Measurements from ENCODE around the gene SLC5A10. TPM values are rescaled to one million over a fixed set of nuclear protein-coding genes. Genes with fewer than 3 reads are reported as not detected.
A peak's percentile ranks its signal among the peaks of the same experiment; 100 is the strongest.
"Not testable (repeated sequence)": the region's sequence is repeated elsewhere in the genome, so short reads cannot be mapped to it uniquely, and the experiment has no call there.

The SLC5A10 gene
- total RNA-seq (not detected), total RNA-seq (0 reads per million in 2 donors)

- DNase-seq: no peak
- Mint-ChIP-seq H3K4me3 (no peak within 1 kb of the TSS), H3K36me3 (ENCODE audit: low read depth) (no peaks in the 10 kb centered on the region), H3K4me1 (peaks cover 24% of the 10 kb centered on the region), H3K27ac (no peak within 1 kb of the TSS), H3K27me3 (peaks cover 10% of the 10 kb centered on the region)
- H3K9me3 ChIP-seq (ENCODE audit: control insufficient read depth, low read length, poor library complexity, severe bottlenecking): no peaks in the 10 kb centered on the region
- no peak for ATAC-seq
Observed at GRCh38 chr17:18951941-18952842, at the start of gene SLC5A10. Gene SLC5A10 (plus strand): TSS chr17:18952165. CDS start chr17:18952206, 41 bp downstream.

DNA sequence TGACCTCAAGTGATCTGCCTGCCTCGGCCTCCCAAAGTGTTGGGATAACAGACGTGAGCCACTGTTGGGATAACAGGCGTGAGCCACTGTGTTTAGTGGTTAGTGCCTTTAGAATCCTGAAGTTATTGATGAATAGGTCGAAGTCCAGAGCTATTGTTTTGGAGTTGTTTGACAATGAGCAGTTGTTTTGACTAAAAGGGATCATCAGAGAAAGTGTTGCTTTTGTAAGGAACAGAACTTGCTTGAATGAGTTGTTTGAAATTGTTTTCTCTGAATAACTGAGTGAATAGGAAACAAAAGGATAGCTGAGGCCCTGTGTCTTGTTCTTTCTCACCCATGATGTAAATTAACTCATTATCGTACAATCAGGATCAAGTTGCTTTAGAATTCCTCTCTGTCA is 47.5 kb upstream of the SLC5A10 start:
- H3K4me1 Mint-ChIP-seq: peaks cover 26% of the 10 kb centered on the region
- ATAC-seq (no peak), DNase-seq (no peak)
- H3K27me3 Mint-ChIP-seq: no peaks in the 10 kb centered on the region
- H3K4me3 Mint-ChIP-seq: no peak overlapping the region
- H3K27ac Mint-ChIP-seq: no peak overlapping the region
- peaks cover 2% of the 10 kb centered on the region for H3K36me3 Mint-ChIP-seq (ENCODE audit: low read depth)
- H3K9me3 ChIP-seq (ENCODE audit: control insufficient read depth, low read length, poor library complexity, severe bottlenecking): no peaks in the 10 kb centered on the region

DNA sequence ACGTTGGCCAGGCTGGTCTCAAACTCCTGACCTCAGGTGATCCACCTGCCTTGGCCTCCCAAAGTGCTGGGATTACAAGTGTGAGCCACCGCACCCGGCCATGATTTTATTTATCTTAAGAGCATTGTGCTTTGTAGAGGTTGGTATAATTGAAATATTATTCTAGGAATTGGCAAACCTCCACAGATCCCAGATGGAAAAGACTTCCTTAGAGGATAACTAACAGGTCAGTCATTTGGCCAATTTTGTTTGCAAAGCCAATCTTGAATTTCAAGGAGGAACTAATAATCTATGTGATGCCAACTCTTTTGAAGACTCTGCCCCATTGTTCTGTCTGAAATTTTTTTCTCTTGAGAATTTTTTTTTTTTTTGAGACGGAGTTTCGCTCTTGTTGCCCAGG is 46.7 kb upstream of the SLC5A10 start:
- no peaks in the 10 kb centered on the region for H3K27me3 Mint-ChIP-seq
- no peak overlapping the region for H3K4me3 Mint-ChIP-seq
- no peak overlapping the region for H3K27ac Mint-ChIP-seq
- no peaks in the 10 kb centered on the region for H3K9me3 ChIP-seq (ENCODE audit: control insufficient read depth, low read length, poor library complexity, severe bottlenecking)
- H3K36me3 Mint-ChIP-seq (ENCODE audit: low read depth): peaks cover under 1% of the 10 kb centered on the region
- no peak for DNase-seq
- ATAC-seq: no peak
- peaks cover 24% of the 10 kb centered on the region for H3K4me1 Mint-ChIP-seq

- H3K4me1 Mint-ChIP-seq: no peaks in the 10 kb centered on the region
- no peak for ATAC-seq
Observed at GRCh38 chr17:18910326-18910725, 41.6 kb upstream of the SLC5A10 start.

GRCh38 chr17:18910881-18911280 is 41.1 kb upstream of the SLC5A10 start:
- peaks cover 6% of the 10 kb centered on the region for H3K36me3 Mint-ChIP-seq (ENCODE audit: low read depth)

More at GRCh38 chr17:18910326-18910725, 41.6 kb upstream of the SLC5A10 start:
- H3K27me3 Mint-ChIP-seq: no peaks in the 10 kb centered on the region
- H3K4me3 Mint-ChIP-seq: no peak overlapping the region
- H3K27ac Mint-ChIP-seq: no peak overlapping the region
- no peaks in the 10 kb centered on the region for H3K9me3 ChIP-seq (ENCODE audit: control insufficient read depth, low read length, poor library complexity, severe bottlenecking)
- DNase-seq: no peak
- H3K36me3 Mint-ChIP-seq (ENCODE audit: low read depth): peaks cover 4% of the 10 kb centered on the region

GRCh38 chr17:18916816-18917500 is 35.0 kb upstream of the SLC5A10 start:
- no peak for ATAC-seq
- Mint-ChIP-seq H3K36me3 (ENCODE audit: low read depth) (peaks cover 10% of the 10 kb centered on the region), H3K27me3 (no peaks in the 10 kb centered on the region), H3K4me1 (peaks cover 37% of the 10 kb centered on the region), H3K27ac (peak overlapping the region; percentile 47), H3K4me3 (no peak overlapping the region)
- no peak for DNase-seq
- H3K9me3 ChIP-seq (ENCODE audit: control insufficient read depth, low read length, poor library complexity, severe bottlenecking): no peaks in the 10 kb centered on the region

More at GRCh38 chr17:18910881-18911280, 41.1 kb upstream of the SLC5A10 start:
- ATAC-seq (no peak), DNase-seq (no peak)
- H3K27me3 Mint-ChIP-seq: no peaks in the 10 kb centered on the region
- H3K4me1 Mint-ChIP-seq: no peaks in the 10 kb centered on the region
- H3K9me3 ChIP-seq (ENCODE audit: control insufficient read depth, low read length, poor library complexity, severe bottlenecking): no peaks in the 10 kb centered on the region
- H3K27ac Mint-ChIP-seq: no peak overlapping the region
- no peak overlapping the region for H3K4me3 Mint-ChIP-seq

DNA sequence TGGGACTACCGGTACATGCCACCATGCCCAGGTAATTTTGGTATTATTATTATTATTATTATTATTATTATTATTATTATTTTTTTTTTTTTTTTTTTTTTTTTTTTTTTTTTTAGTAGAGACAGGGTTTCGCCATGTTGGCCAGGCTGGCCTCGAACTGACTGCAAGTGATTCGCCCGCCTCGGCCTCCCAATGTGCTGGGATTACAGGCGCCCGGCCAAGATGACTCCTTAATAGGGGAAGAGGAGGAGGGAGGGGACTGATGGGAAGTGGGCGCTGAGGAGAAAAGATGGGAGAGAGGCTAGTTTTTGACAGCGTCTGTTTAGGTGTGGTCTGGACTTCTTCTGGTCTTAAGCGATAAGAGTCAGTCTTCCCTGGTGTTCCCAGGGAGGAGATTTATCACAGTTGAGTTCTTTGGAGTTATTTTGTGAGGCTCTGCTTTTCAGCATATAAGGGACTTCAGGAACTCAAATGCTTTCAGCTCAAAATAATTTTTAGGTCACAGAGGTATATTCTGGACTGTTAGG is 34.4 kb upstream of the SLC5A10 start:
- no peak for ATAC-seq
- H3K27me3 Mint-ChIP-seq: no peaks in the 10 kb centered on the region
- peak overlapping the region; percentile 47 for H3K27ac Mint-ChIP-seq
- peaks cover 41% of the 10 kb centered on the region for H3K4me1 Mint-ChIP-seq
- H3K4me3 Mint-ChIP-seq: no peak overlapping the region
- H3K9me3 ChIP-seq (ENCODE audit: control insufficient read depth, low read length, poor library complexity, severe bottlenecking): no peaks in the 10 kb centered on the region
- peaks cover 7% of the 10 kb centered on the region for H3K36me3 Mint-ChIP-seq (ENCODE audit: low read depth)
- DNase-seq: no peak

- no peaks in the 10 kb centered on the region for H3K9me3 ChIP-seq (ENCODE audit: control insufficient read depth, low read length, poor library complexity, severe bottlenecking)
- peaks cover 41% of the 10 kb centered on the region for H3K4me1 Mint-ChIP-seq
- no peaks in the 10 kb centered on the region for H3K27me3 Mint-ChIP-seq
- peak overlapping the region; percentile 37 for H3K27ac Mint-ChIP-seq
- DNase-seq (no peak), ATAC-seq (no peak)
- H3K4me3 Mint-ChIP-seq: peak overlapping the region; percentile 7
- H3K36me3 Mint-ChIP-seq (ENCODE audit: low read depth): peaks cover 6% of the 10 kb centered on the region
Observed at GRCh38 chr17:18919963-18920362, 32.0 kb upstream of the SLC5A10 start.

DNA sequence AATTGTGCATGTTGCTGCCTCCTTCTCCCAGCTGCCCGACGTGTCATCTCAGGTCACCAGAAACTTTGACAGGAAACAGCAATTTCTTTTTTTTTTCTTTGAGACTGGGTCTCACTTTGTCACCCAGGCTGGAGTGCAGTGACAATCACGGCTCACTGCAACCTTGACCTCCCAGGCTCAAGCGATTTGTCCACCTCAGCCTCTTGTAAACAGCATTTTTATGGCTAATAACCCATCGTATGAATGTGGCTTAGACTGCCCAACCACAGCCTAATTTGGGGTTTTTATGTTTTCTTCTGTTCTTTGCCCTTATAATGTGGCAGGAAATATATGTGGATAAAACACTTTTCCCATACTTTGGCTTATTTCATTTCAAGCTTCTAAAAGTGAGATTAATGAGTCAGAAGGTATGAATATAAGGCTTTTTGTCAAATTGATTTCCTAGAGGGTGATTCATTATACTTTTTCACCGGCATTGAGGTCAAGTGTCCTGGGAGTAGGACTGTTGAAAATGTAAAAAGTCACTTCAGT is 31.0 kb upstream of the SLC5A10 start:
- H3K4me3 Mint-ChIP-seq: peak overlapping the region; percentile 33
- no peaks in the 10 kb centered on the region for H3K27me3 Mint-ChIP-seq
- no peaks in the 10 kb centered on the region for H3K9me3 ChIP-seq (ENCODE audit: control insufficient read depth, low read length, poor library complexity, severe bottlenecking)
- peaks cover 44% of the 10 kb centered on the region for H3K4me1 Mint-ChIP-seq
- DNase-seq (no peak), ATAC-seq (no peak)
- H3K36me3 Mint-ChIP-seq (ENCODE audit: low read depth): peaks cover 8% of the 10 kb centered on the region
- H3K27ac Mint-ChIP-seq: peak overlapping the region; percentile 57

DNA sequence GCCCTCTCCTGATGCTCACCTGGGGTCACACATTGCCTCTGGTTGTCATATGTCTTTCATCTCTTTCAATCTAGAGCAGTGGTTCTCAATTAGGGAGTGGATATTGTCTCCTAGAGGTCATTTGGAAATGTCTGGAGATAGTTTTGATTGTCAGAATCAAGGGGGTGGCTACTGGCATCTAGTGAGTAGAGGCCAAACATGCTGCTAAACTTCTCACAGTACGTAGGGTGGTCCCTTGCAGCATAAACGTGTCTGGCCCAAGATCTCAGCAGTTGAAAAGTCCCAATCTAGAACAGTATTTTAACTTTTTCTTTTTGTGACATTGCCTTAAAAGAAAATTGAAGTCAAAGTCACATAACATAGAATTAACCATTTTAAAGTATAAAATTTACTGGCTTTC is 30.5 kb upstream of the SLC5A10 start:
- DNase-seq (no peak), ATAC-seq (no peak)
- H3K9me3 ChIP-seq (ENCODE audit: control insufficient read depth, low read length, poor library complexity, severe bottlenecking): no peaks in the 10 kb centered on the region
- peak overlapping the region; percentile 33 for H3K4me3 Mint-ChIP-seq
- peak overlapping the region; percentile 57 for H3K27ac Mint-ChIP-seq
- H3K36me3 Mint-ChIP-seq (ENCODE audit: low read depth): peaks cover 8% of the 10 kb centered on the region
- peaks cover 44% of the 10 kb centered on the region for H3K4me1 Mint-ChIP-seq
- no peaks in the 10 kb centered on the region for H3K27me3 Mint-ChIP-seq

DNA sequence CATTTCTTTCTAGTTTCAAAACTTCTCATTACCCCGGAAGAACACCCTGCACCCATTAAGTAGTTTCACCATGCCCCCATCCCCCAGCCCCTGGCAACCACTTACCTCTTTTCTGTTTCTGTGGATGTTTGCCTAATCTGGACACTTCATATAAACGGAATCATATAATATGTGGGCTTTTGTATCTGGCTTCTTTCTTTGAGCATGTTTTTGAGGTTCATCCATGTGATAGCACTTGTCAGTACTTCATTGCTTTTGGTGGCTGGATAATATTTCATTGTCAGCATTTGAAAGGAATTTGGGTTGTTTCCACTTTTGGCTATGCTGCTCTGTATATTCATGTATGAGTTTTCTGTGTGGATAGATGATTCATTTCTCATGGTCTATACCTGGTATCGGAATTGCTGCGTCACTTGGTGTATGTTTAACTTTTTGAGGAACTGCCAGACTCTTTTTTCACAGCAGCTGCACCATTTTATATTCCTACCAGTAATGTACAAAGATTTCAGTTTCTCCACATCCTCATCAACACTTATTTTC is 30.0 kb upstream of the SLC5A10 start:
- Mint-ChIP-seq H3K36me3 (ENCODE audit: low read depth) (peaks cover 8% of the 10 kb centered on the region), H3K4me3 (peak overlapping the region; percentile 39), H3K27ac (peak overlapping the region; percentile 57), H3K4me1 (peaks cover 41% of the 10 kb centered on the region), H3K27me3 (no peaks in the 10 kb centered on the region)
- ATAC-seq (no peak), DNase-seq (no peak)
- H3K9me3 ChIP-seq (ENCODE audit: control insufficient read depth, low read length, poor library complexity, severe bottlenecking): no peaks in the 10 kb centered on the region

DNA sequence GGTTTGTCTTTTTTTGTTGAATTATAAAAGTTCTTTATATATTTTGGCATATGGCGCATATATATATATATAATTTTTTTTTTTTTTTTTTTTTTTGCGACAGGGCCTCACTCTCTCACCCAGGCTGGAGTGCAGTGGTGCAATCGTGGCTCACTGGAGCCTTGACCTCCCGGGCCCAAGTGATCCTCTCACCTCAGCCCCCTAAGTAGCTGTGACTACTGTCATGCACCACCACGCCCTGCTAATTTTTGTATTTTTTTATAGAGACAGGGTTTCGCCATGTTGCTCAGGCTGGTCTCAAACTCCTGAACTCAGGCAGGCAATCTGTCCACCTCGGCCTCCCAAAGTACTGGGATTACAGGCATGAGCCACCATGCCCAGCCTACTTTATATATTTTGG is 29.4 kb upstream of the SLC5A10 start:
- peaks cover 40% of the 10 kb centered on the region for H3K4me1 Mint-ChIP-seq
- H3K9me3 ChIP-seq (ENCODE audit: control insufficient read depth, low read length, poor library complexity, severe bottlenecking); ATAC-seq; H3K36me3 Mint-ChIP-seq (ENCODE audit: low read depth); H3K27me3 Mint-ChIP-seq; H3K27ac Mint-ChIP-seq; H3K4me3 Mint-ChIP-seq; DNase-seq: not testable (repeated sequence)

DNA sequence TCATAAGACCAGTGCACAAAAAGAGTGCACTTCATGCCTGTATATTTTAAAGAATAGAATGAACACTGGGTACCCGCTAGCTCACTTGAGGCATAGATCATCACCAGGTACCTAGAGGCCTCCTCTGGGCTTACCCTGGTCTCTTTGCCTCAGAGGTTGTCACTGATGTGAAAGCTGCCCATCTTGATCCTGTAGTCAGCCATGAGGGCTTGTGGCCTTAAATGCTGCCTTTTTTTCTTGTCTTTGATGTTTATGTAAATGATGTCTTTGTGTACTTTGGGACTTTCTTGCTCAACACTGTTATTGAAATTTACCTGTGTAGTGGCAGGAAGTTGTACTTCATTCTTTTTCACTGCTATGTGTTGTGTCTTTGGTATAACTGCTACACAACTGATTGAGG is 26.8 kb upstream of the SLC5A10 start:
- no peak overlapping the region for H3K4me3 Mint-ChIP-seq

More for the DNA sequence above, 26.8 kb upstream of the SLC5A10 start:
- H3K36me3 Mint-ChIP-seq (ENCODE audit: low read depth): peaks cover 3% of the 10 kb centered on the region
- no peaks in the 10 kb centered on the region for H3K9me3 ChIP-seq (ENCODE audit: control insufficient read depth, low read length, poor library complexity, severe bottlenecking)
- DNase-seq: no peak
- no peak for ATAC-seq
- H3K4me1 Mint-ChIP-seq: peaks cover 21% of the 10 kb centered on the region
- H3K27me3 Mint-ChIP-seq: no peaks in the 10 kb centered on the region
- no peak overlapping the region for H3K27ac Mint-ChIP-seq
